Superior temporal gyrus (tissue), 1 donor: Measurements from ENCODE around the gene HOXD8.
A peak's percentile ranks its signal among the peaks of the same experiment; 100 is the strongest.

Experiments
- DNase-seq: peaks from one replicate; pipeline ENCODE4 v3.0.0-alpha.2; 2016; ENCODE audit errors: extremely low spot score

The HOXD8 gene

DNA sequence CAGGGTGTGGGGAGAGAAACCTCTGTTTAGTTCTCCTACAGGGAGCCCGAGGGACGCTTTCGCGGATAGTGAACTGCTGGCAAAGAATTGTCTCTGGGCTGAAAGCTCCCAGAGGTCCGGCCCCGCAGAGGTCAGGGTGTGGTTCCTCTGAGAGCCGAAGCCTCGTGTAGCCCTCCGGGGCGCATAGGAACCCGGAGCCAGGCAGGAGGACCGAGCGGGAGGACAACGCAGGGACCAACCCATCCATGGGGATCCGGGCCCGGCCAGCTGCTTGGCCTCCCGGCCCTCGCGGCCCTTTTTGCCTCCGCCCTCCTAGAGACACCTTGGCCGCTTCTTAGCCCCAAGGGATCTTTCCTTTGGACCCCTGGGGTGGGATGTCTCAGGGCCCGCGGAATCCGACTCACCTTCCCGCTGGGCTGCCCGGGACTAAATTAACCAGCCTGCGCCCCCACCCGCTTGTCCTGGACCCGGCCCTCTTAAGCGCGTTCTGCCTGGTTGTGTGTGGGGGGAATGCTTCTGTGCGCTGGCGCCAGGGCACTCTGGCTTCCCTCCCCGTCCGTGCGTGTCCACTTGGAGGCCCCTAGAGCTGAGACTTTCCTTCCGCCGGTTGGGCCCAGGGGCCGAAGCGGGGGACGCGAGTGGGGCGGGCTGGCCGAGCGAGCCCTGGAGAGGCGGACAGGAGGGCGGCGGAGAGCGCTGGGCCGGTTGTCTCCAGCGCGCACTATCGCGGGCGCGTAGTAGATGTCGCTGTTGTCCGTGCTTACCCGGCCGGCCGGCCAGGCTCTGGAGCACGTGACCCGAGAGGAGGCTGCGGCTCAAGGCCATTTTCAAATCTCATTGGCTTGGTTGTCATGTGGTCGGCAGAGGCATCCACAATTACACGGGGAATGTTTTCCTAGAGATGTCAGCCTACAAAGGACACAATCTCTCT, 13.4 kb upstream of the HOXD8 start, which contains the start of gene HOXD10:
Gene HOXD10 (plus strand): TSS at position 896 of the 931 bp plus-strand sequence. CDS start 56 bp downstream, outside the sequence.
- no peak for DNase-seq

- DNase-seq = no peak
Observed at GRCh38 chr2:176117162-176117822, 12.2 kb upstream of the HOXD8 start.

GRCh38 chr2:176117823-176118371, 11.6 kb upstream of the HOXD8 start:
- no peak for DNase-seq

GRCh38 chr2:176118601-176119339, 10.7 kb upstream of the HOXD8 start:
- DNase-seq = no peak

DNA sequence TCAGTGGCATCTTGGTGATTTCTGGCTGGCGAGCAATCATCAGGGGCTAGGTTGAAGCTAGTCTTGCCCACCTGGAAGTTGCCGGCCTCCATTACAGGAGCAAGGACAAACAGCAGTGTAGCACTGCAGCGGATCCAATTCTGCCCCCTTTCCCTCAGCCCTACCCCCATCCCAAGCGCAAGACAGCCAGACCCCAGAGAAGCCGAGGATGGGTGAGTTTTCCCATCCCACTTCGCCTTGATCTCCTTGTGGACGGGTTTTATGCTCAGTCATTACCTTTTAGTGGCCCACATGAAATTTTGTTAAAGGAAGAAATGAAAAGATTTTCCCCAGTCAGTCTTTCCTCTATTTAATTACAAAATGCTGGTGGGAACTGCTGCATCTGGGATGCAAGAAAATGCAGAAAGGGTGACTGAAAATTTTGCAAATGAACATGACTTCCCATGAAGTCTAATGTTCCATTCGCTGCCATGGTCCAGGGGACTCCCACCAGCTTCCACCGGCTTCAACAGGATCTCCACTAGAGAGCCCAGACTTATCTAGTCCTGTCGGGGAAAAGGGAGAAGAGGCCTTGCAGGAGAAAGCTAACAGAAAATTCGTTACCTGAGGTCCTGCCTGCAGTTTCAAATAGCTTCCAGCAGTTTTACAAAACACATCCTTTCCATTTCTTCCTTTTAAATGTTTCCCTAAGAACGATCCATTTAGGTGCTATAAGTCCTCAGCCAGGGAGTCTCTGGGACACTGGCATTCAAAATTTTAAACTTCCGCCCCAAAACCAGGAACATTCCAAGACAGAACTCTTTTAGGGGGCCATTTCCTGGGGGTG, 8.9 kb upstream of the HOXD8 start:
- no peak for DNase-seq

DNA sequence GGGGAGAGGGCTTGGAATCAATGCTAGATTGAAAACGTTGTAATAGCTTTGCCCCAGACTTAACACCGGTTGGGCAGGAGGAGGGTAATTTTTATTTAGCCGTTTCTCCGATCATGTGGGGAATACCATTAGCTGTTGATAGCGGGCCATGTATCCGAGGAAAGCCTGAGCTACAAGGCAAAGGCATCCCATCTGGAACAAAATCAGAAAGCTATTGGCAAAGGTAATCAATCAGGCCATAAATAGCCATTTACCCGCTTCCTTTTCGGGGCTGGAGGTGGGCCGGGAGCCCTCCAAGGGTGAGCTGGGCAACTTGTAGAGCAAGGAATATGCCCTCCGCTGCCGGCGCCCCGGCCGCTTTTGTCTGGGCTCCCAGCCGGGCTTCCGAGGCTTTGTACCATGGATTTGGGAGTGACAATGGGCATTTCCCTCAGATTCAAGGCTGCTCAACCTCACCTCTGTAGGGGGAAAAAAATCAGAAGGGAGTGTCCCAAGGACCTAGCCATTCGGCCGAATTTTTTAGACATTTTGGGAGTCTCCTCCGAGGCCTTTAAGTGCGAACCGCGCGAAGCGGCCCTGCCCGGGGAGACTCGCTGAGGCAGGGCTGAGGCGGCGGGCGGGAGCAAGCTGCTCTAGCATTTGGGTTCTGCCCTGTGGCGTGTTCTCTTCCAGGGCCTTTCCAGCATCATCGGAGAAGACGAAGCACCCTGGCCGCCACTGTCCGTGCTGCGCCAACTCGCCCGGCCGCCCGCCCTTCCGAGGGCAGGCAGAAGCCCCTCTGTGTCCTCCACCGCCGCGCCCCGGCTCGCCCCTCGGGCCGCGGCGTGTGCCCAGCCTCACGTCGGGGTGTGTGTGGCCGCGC, 8.1 kb upstream of the HOXD8 start:
- no peak for DNase-seq

GRCh38 chr2:176122052-176122682, 7.3 kb upstream of the HOXD8 start:
- DNase-seq = no peak

DNA sequence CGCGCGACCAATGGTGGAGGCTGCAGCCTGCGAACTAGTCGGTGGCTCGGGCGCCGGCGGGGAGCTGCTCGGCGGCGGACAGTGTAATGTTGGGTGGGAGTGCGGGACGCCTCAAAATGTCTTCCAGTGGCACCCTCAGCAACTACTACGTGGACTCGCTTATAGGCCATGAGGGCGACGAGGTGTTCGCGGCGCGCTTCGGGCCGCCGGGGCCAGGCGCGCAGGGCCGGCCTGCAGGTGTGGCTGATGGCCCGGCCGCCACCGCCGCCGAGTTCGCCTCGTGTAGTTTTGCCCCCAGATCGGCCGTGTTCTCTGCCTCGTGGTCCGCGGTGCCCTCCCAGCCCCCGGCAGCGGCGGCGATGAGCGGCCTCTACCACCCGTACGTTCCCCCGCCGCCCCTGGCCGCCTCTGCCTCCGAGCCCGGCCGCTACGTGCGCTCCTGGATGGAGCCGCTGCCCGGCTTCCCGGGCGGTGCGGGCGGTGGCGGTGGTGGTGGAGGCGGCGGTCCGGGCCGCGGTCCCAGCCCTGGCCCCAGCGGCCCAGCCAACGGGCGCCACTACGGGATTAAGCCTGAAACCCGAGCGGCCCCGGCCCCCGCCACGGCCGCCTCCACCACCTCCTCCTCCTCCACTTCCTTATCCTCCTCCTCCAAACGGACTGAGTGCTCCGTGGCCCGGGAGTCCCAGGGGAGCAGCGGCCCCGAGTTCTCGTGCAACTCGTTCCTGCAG, 6.7 kb upstream of the HOXD8 start, which contains the start of gene HOXD9:
Gene HOXD9 (plus strand): TSS at position 37 of the 728 bp plus-strand sequence. CDS start 50 bp downstream, at position 87.
- DNase-seq = no peak

DNA sequence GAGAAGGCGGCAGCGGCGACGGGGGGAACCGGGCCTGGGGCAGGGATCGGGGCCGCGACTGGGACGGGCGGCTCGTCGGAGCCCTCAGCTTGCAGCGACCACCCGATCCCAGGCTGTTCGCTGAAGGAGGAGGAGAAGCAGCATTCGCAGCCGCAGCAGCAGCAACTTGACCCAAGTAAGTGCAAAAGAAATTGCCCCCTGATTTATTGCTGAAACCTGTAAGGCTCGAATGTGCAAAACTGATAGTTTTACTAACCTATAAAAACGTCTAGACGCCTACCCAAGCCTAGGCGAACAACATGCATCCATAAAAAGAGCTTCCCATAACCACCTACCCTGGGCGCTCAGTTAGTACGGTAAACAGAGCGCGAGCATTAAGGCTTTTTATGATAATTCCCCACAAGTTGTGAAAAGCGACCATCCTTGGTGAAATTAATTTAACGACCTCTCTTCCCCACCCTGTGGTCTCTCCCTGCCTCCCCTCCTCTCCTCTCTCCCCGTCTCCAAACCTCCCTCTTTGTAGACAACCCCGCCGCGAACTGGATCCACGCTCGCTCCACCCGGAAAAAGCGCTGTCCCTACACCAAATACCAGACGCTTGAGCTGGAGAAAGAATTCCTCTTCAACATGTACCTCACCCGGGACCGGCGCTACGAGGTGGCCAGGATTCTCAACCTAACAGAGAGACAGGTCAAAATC, 5.9 kb upstream of the HOXD8 start:
- DNase-seq = no peak

DNA sequence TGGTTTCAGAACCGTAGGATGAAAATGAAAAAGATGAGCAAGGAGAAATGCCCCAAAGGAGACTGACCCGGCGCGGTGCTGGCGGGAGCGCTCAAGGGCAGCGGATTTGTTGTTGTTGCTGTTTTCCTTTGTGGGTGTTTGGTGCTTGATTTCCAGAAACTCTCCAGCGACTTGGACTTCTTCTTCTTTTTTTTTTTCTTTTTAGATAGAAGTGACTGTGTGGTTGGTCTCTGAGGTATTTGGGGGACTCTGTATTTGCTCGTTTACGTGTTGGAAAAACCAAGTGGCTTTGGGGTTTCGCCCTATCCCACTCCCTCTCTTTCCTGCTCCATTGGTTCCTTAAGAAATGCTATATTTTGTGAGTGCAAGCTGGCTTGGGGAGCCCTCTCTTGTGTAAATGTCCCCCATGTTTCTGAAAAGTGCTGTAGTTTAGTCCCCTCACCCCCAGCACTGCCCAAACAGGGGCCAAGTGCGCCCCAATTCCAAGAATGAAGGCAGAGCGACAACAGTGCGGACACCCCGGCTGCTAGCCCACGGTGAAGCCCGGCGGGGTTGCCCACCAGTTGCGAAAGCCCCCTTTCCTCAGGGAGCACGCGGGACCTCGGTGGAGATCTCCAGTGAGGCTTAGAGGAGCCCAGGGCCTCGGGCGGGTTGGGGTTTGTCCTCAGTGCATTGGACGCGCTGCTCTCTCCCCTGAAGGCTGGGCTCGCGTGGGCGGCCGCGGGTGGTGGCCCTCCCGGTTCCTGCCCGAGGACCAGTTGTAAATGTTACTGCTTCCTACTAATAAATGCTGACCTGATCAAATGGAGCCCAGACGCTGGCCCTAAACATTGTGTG, 5.2 kb upstream of the HOXD8 start:
- no peak for DNase-seq

- DNase-seq = no peak
Observed at GRCh38 chr2:176124947-176125771, 4.3 kb upstream of the HOXD8 start.

- no peak for DNase-seq
Observed at GRCh38 chr2:176125772-176126054, 3.8 kb upstream of the HOXD8 start.

DNA sequence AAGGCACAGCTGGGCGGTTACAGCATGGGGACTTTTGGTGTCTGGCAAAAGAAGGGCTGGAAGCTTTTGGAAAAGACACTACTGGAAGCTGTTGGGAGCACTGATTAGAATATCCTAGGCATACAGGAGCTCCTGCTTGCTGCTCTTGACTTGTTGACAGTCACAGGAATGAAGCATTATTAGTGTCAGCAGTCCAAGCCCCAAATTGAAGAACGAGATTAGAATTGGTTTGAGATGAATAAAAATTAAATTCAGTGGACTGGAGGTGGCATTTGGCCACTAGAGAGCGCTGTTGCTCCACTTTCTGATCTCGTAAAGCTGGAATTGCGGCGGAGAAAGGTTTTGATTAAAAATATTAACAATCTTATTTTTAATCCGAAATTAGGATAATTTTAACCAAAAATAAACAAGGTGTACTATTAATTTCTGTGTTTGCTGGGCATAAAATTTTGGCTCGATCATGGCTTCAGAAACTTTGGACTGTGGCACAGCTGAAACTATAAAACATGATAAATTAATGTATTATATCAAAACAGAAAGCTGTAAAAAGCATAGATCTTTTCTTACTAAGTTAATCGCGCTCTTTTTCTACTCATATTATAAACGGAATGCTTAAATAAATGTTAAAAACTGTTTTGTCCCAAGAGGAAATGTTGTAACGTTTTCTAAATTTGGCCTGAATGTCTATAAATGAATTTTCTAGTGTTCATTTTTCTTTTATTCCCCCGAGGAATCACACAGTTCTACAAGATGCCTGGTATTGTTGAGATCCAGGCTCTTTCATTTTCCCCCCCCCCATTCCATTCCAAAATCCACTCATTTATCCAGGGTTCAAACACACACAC, 2.4 kb upstream of the HOXD8 start:
- peak; percentile 91 for DNase-seq

DNA sequence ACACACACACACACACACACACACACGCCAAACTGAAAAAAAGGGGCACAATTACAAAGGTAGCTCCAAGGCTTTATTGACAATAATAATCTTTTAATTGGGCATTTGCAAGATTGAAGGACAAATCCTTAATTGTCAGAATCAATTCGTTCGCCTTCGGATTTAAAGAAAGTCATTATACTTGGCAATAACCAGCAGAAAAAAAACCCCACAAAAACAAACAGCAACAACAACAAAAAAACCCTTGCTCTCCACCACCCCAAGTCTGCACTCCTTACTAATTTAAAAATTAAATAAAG, 1.8 kb upstream of the HOXD8 start:
- no peak for DNase-seq

- DNase-seq = no peak
Observed at GRCh38 chr2:176128172-176128981, 1.1 kb upstream of the HOXD8 start.
